ENCODE data around the gene WNT11. TPM values are rescaled to one million over a fixed set of nuclear protein-coding genes. Genes with fewer than 3 reads are reported as not detected.

WNT11 gene
- total RNA-seq, 1 donor from 2014 or later, result 1.5 TPM

DNA sequence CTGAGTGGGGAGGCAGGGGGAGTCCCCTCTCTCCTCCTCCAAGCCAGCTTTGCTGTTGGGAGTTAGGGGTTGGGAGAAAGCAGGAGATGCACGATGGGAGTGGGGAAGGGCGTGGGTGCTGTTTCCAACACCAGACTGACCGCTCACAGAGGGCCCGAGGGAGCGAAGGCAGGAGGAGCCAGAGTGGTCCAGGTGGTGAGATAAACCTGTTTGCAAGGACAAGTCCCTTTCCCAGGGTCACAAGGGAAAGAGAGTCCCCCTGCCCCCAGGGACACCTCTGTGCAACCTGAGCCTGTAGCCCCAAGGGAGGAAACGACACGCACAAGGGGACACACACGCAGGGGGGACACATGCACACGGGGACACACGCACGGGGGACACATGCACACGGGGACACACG is 42.2 kb downstream of the WNT11 start:
- peaks cover 12% of the 10 kb centered on the region for H3K27me3 Mint-ChIP-seq
- no peak for DNase-seq (ENCODE audit: low spot score, unreplicated experiment)
- no peaks in the 10 kb centered on the region for H3K9me3 Mint-ChIP-seq (ENCODE audit: low read depth)
- H3K36me3 Mint-ChIP-seq (ENCODE audit: insufficient read depth), result no peaks in the 10 kb centered on the region
- H3K4me3 Mint-ChIP-seq (ENCODE audit: low read depth), result no peak overlapping the region
- no peak overlapping the region for H3K27ac Mint-ChIP-seq
- no peaks in the 10 kb centered on the region for H3K4me1 Mint-ChIP-seq (ENCODE audit: low read depth)
- no peak for TF ChIP-seq CTCF (IDR thresholded peaks at IDR 0.05; ENCODE audit: unreplicated experiment)

- no peaks in the 10 kb centered on the region for H3K9me3 Mint-ChIP-seq (ENCODE audit: low read depth)
- H3K4me1 Mint-ChIP-seq (ENCODE audit: low read depth), result no peaks in the 10 kb centered on the region
- H3K36me3 Mint-ChIP-seq (ENCODE audit: insufficient read depth), result no peaks in the 10 kb centered on the region
- H3K4me3 Mint-ChIP-seq (ENCODE audit: low read depth), result no peak overlapping the region
- peaks cover 12% of the 10 kb centered on the region for H3K27me3 Mint-ChIP-seq
- no peak for DNase-seq (ENCODE audit: low spot score, unreplicated experiment)
- TF ChIP-seq CTCF (IDR thresholded peaks at IDR 0.05; ENCODE audit: unreplicated experiment), result no peak
- H3K27ac Mint-ChIP-seq, result no peak overlapping the region
Measured at GRCh38 chr11:76163289-76163880, 42.9 kb downstream of the WNT11 start.

- H3K36me3 Mint-ChIP-seq (ENCODE audit: insufficient read depth), result no peaks in the 10 kb centered on the region
- no peak for DNase-seq (ENCODE audit: low spot score, unreplicated experiment)
- H3K4me3 Mint-ChIP-seq (ENCODE audit: low read depth), result no peak overlapping the region
- no peak overlapping the region for H3K27ac Mint-ChIP-seq
- no peaks in the 10 kb centered on the region for H3K9me3 Mint-ChIP-seq (ENCODE audit: low read depth)
- TF ChIP-seq CTCF (IDR thresholded peaks at IDR 0.05; ENCODE audit: unreplicated experiment), result no peak
- no peaks in the 10 kb centered on the region for H3K4me1 Mint-ChIP-seq (ENCODE audit: low read depth)
- peaks cover 10% of the 10 kb centered on the region for H3K27me3 Mint-ChIP-seq
Measured at GRCh38 chr11:76162336-76163288, 43.7 kb downstream of the WNT11 start.

GRCh38 chr11:76161261-76161961 is 44.9 kb downstream of the WNT11 start:
- no peak for DNase-seq (ENCODE audit: low spot score, unreplicated experiment)
- Mint-ChIP-seq H3K27ac (no peak overlapping the region), H3K4me1 (ENCODE audit: low read depth) (no peaks in the 10 kb centered on the region), H3K9me3 (ENCODE audit: low read depth) (no peaks in the 10 kb centered on the region), H3K4me3 (ENCODE audit: low read depth) (no peak overlapping the region), H3K27me3 (peaks cover 11% of the 10 kb centered on the region), H3K36me3 (ENCODE audit: insufficient read depth) (no peaks in the 10 kb centered on the region)
- no peak for TF ChIP-seq CTCF (IDR thresholded peaks at IDR 0.05; ENCODE audit: unreplicated experiment)

- H3K9me3 Mint-ChIP-seq (ENCODE audit: low read depth), result no peaks in the 10 kb centered on the region
- H3K4me3 Mint-ChIP-seq (ENCODE audit: low read depth), result no peak overlapping the region
- no peaks in the 10 kb centered on the region for H3K36me3 Mint-ChIP-seq (ENCODE audit: insufficient read depth)
- peaks cover 14% of the 10 kb centered on the region for H3K27me3 Mint-ChIP-seq
- H3K4me1 Mint-ChIP-seq (ENCODE audit: low read depth), result no peaks in the 10 kb centered on the region
- DNase-seq (ENCODE audit: low spot score, unreplicated experiment), result no peak
- no peak for TF ChIP-seq CTCF (IDR thresholded peaks at IDR 0.05; ENCODE audit: unreplicated experiment)
- H3K27ac Mint-ChIP-seq, result no peak overlapping the region
Measured at GRCh38 chr11:76160856-76161255, 45.4 kb downstream of the WNT11 start.

Measured in progenitor cell of endocrine pancreas (in vitro differentiated cells).